ENCODE measurements around the gene RAP2C.
"Not testable (repeated sequence)": the region's sequence is repeated elsewhere in the genome, so short reads cannot be mapped to it uniquely, and the experiment has no call there.

The RAP2C gene

DNA sequence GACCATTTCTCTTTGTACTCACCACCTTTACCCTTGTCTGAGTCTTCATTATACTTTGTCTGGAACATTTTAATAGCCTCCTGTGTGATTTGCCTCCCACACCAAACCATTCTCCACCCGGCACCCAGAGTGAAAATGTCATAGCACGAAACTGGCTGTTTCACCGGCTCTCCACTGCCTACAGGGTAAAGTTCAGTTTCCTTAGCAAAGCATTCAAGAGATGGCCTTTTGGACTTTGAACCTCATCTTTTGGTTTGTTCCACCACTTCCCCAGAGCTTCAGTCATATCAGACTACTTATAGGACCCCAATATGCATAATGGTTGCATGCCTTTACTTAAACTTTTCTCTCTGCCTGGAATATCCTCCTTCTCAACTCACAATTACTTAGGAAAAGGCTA, 38.3 kb downstream of the RAP2C start:
- Mint-ChIP-seq H3K9me3 (no peaks in the 10 kb centered on the region), H3K27me3 (peaks cover 32% of the 10 kb centered on the region), H3K27ac (no peak overlapping the region), H3K4me3 (no peak overlapping the region), H3K36me3 (ENCODE audit: low read depth) (no peaks in the 10 kb centered on the region), H3K4me1 (ENCODE audit: low read depth) (no peaks in the 10 kb centered on the region)
- DNase-seq, result no peak

DNA sequence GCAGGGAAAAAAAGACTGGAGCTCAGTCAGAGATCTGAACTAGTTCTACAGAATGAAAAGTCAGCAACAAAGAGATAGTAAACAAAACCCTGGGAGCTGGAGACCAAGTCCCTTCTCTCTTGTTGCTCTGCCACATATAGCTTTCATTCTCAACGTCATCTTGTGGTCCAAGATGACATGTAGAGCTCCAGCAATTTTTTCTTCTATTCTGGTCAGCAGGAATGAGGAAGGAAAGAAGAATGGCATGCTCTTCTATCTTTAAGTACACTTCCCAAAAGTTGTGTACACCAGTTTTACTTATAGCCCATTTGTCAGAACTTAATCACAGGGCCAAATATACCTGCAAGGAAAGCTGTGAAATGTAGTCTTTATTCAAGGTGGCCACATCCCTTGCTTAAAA, 45.6 kb downstream of the RAP2C start:
- H3K36me3 Mint-ChIP-seq (ENCODE audit: low read depth), result no peaks in the 10 kb centered on the region

DNA sequence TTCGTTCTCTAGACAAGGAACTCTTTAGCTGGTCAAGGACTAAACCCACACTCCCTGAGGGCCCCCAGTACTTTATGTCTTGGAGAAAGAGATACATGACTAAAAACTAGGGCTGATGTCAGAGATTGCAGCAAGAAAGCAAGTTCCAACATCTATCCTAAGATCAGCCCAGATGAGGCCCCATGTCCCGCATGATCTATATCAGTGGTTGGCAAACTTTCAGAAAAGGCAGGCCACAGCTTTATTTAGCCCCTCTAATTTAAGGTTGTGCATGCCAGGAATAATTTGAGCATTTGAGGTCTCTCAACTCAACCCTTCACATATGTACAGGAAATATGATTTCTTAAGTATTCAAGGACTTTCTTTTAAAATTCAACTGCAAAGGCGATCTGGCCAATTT, 47.4 kb downstream of the RAP2C start:
- Mint-ChIP-seq H3K4me3 (no peak overlapping the region), H3K27ac (no peak overlapping the region), H3K27me3 (peaks cover 48% of the 10 kb centered on the region), H3K4me1 (ENCODE audit: low read depth) (no peaks in the 10 kb centered on the region), H3K9me3 (no peaks in the 10 kb centered on the region), H3K36me3 (ENCODE audit: low read depth) (no peaks in the 10 kb centered on the region)
- no peak for DNase-seq

More for the DNA sequence above, 45.6 kb downstream of the RAP2C start:
- Mint-ChIP-seq H3K4me1 (ENCODE audit: low read depth) (no peaks in the 10 kb centered on the region), H3K9me3 (no peaks in the 10 kb centered on the region), H3K27ac (no peak overlapping the region), H3K27me3 (peaks cover 39% of the 10 kb centered on the region), H3K4me3 (no peak overlapping the region)
- no peak for DNase-seq

DNA sequence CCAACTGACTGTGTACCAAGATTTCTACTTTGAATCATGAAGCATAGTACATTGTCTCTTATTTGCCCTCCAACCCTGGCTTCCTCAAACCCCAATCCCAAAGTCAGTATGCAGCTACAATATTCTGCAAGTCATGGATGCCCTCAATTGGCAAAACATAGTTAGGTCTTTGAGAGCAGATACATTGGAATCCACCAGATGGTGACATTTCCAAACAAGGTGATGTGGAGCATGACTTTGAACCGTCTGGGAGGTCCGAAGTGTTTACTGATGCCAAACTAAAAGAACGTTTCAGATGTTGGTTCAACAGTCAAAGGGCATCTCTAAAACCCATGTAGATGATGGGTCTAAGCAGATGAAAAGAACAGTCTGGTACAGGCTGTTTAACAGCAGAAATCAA, 47.8 kb downstream of the RAP2C start:
- Mint-ChIP-seq H3K27me3 (peaks cover 52% of the 10 kb centered on the region), H3K9me3 (no peaks in the 10 kb centered on the region), H3K4me3 (no peak overlapping the region), H3K4me1 (ENCODE audit: low read depth) (no peaks in the 10 kb centered on the region), H3K36me3 (ENCODE audit: low read depth) (no peaks in the 10 kb centered on the region), H3K27ac (no peak overlapping the region)
- no peak for DNase-seq

DNA sequence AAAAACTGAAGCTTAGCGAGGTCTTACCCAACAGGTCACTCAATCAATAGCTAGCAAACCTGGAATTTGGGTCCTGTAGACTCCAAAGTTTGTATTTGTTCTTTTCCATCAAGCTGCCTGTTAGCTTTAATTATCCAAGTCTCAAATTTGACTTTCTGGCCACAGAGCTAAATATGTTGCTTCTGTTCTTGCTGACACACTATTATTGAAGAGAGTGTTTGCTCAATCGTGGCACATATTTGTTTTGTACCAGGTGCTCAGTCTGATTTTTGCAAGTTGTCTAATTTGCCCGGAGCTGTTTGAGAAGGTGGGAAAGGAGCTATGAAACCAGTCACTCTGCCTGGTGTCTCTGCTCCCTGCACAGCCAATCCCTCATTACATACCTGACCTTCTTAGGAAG, 49.7 kb downstream of the RAP2C start:
- no peak for DNase-seq
- Mint-ChIP-seq H3K4me1 (ENCODE audit: low read depth) (no peaks in the 10 kb centered on the region), H3K27me3 (peaks cover 54% of the 10 kb centered on the region)

DNA sequence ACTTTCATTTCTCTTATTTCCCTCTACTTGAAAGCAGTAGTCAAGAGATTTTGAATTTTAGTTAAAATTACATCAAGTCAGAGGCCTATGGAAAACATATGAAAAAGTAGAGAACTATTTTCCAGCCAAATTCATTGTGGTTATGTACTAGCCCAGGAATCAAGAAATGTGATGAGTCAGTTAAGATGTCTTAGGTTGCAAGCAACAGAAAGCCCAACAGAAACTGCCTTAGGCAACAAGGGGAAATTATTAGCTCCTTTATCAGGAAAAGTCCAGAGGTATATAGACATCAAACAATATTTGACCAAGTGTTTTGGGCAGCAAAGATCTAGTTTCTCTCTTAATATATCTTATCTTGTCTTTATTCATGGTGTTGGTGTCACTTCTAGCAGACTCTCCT, 53.6 kb downstream of the RAP2C start:
- Mint-ChIP-seq H3K27ac (no peak overlapping the region), H3K4me3 (no peak overlapping the region), H3K9me3 (no peaks in the 10 kb centered on the region), H3K36me3 (ENCODE audit: low read depth) (no peaks in the 10 kb centered on the region), H3K27me3 (peaks cover 61% of the 10 kb centered on the region), H3K4me1 (ENCODE audit: low read depth) (peaks cover 1% of the 10 kb centered on the region)
- no peak for DNase-seq

More for the DNA sequence above, 49.7 kb downstream of the RAP2C start:
- Mint-ChIP-seq H3K36me3 (ENCODE audit: low read depth) (no peaks in the 10 kb centered on the region), H3K9me3 (no peaks in the 10 kb centered on the region), H3K4me3 (no peak overlapping the region), H3K27ac (no peak overlapping the region)

DNA sequence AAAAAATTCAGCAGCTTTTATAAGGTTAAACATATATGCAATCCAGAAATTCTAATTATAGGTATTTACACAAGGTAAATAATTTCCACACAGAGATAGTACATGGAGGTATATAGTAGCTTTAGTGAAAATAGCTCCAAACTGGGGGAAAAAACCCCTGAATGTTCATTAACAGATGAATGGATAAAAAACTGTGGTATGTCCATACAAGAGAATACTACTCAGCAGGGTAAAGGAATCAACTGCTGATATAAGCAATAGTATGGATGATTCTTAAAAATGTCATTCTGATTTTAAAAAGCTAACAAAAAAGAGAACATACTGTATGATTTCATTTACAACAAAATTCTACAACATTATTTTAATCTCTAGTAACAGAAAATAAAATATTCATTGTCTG, 54.2 kb downstream of the RAP2C start:
- H3K9me3 Mint-ChIP-seq, result no peaks in the 10 kb centered on the region
- DNase-seq, result no peak
- H3K4me1 Mint-ChIP-seq (ENCODE audit: low read depth), result peaks cover 1% of the 10 kb centered on the region
- peaks cover 63% of the 10 kb centered on the region for H3K27me3 Mint-ChIP-seq
- H3K36me3 Mint-ChIP-seq (ENCODE audit: low read depth), result no peaks in the 10 kb centered on the region
- no peak overlapping the region for H3K27ac Mint-ChIP-seq
- no peak overlapping the region for H3K4me3 Mint-ChIP-seq

DNA sequence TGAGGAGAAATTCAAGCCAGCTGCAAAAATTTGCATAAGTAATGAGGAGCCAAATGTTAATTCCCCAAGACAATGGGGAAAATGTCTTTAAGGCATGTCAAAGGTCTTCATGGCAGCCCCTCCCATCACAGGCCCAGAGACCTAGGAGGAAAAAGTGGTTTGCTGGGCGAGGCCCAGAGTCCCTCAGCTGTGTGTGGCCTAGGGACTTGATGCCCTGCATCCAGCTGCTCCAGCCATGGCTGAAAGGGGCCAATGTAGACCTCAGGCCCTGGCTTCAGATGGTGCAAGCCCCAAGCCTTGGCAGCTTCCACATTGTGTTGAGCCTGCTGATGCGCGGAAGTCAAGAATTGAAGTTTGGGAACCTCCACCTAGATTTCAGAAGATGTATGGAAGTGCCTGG, 56.2 kb downstream of the RAP2C start:
- not testable (repeated sequence) for H3K9me3 Mint-ChIP-seq; H3K4me1 Mint-ChIP-seq (ENCODE audit: low read depth); H3K27ac Mint-ChIP-seq; DNase-seq; H3K36me3 Mint-ChIP-seq (ENCODE audit: low read depth); H3K4me3 Mint-ChIP-seq
- H3K27me3 Mint-ChIP-seq, result peaks cover 56% of the 10 kb centered on the region

DNA sequence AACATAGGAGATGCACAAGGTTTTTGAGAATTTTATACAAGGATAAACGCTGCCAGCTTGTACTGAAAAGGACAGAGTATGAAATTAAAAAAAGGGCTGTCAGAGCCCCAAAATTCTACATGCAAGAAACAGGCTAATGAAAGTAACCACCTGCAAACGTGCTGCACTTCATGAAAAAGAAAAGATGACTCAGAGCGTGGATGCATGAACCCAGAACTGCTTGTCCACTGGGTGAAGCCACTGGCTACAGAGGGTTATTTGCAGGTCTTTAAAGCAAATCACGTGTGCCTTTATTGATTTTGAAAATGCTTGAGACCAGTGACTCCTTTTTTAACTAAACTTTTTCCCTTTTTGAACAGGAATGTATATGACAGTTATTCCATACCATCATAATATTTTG, 66.1 kb downstream of the RAP2C start:
- H3K27ac Mint-ChIP-seq, result no peak overlapping the region
- no peak overlapping the region for H3K4me3 Mint-ChIP-seq
- peaks cover 10% of the 10 kb centered on the region for H3K27me3 Mint-ChIP-seq
- no peaks in the 10 kb centered on the region for H3K36me3 Mint-ChIP-seq (ENCODE audit: low read depth)
- no peaks in the 10 kb centered on the region for H3K4me1 Mint-ChIP-seq (ENCODE audit: low read depth)
- DNase-seq, result no peak
- H3K9me3 Mint-ChIP-seq, result no peaks in the 10 kb centered on the region
